HepG2 (cell line): ENCODE data around the gene POMGNT2. TPM values are rescaled to one million over a fixed set of nuclear protein-coding genes. Genes with fewer than 3 reads are reported as not detected.

Experiments used
- ATAC-seq: fragments of 200-7000 bp; cut with Tn5 transposase; 3 replicates; pipeline ENCODE4 v1.9.1; 2020; ENCODE audit warnings: mild to moderate bottlenecking, moderate library complexity
- BruUV-seq: library from RNA; stranded (reverse); fragments of 400-500 nt; replicated peaks from 2 replicates; lab custom pipeline; 2021; lab: Mats Ljungman, UMichigan
- CTCF ChIA-PET: fragments of 300-600 bp; formaldehyde crosslinking; extraction: SDS; loops from one replicate; lab custom pipeline; 2021; ENCODE audit warnings: low total read pairs, inconsistent platforms, low intra/inter-chr PET ratio; lab: Yijun Ruan, JAX
- POLR2A ChIA-PET: fragments of 350-600 bp; sonication (Branson Sonifier 250); formaldehyde crosslinking; loops from one replicate; lab custom pipeline; 2020; ENCODE audit warnings: antibody characterized with exemption, inconsistent platforms; lab: Yijun Ruan, JAX
- DNase-seq: peaks from one replicate; pipeline ENCODE4 v3.0.0-alpha.2; 2015; ENCODE audit warnings: low spot score
- FAIRE-seq: peaks from 3 replicates; lab custom pipeline; 2011; peaks lifted over from hg19 to GRCh38; lab: Jason Lieb, UNC
- H2AFZ ChIP-seq: one replicate; pipeline ENCODE4 v1.6.1; 2011; ENCODE audit warnings: low read length, inconsistent platforms
- H3K27ac ChIP-seq: fragments of 300-600 bp; 3 replicates; pipeline ENCODE4 v1.8.0; 2011; ENCODE audit warnings: mixed run types, mild to moderate bottlenecking, mixed read lengths, low read length, inconsistent platforms; ENCODE audit not compliant: insufficient read depth; ENCODE audit errors: extremely low read length
- H3K27me3 ChIP-seq, 2 experiments: fragments of 200-600 bp in 1 of 2; 2 replicates in 1 of 2; 3 replicates in 1 of 2; pipeline versions ENCODE4 v1.6.0 to v1.8.0; 2011; ENCODE audit warnings: low read length in 2 of 2, mild to moderate bottlenecking in 2 of 2, moderate library complexity in 2 of 2, inconsistent platforms in 1 of 2; ENCODE audit not compliant: insufficient read depth in 2 of 2, control insufficient read depth in 1 of 2
- H3K36me3 ChIP-seq, 2 experiments: fragments of 200-600 bp in 1 of 2; replicated peaks in 1 of 2; 2 replicates in 1 of 2; 3 replicates in 1 of 2; pipeline versions ENCODE4 v1.5.1 to v1.8.0; 2011; ENCODE audit warnings: low read length in 2 of 2, inconsistent platforms in 1 of 2; ENCODE audit not compliant: insufficient read depth in 2 of 2, control insufficient read depth in 1 of 2
- H3K4me1 ChIP-seq: 2 replicates; pipeline ENCODE4 v1.5.1; 2012; ENCODE audit warnings: low read length, inconsistent platforms; ENCODE audit not compliant: insufficient read depth
- H3K4me2 ChIP-seq: 2 replicates; pipeline ENCODE4 v1.6.0; 2011; ENCODE audit warnings: low read depth, low read length, inconsistent platforms
- H3K4me3 ChIP-seq, 3 experiments: fragments of 200-600 bp in 1 of 3; sonication (generic), shearing (Covaris generic) in 1 of 3; replicated peaks in 1 of 3; 2 replicates each; pipeline ENCODE4 v1.5.1; 2011 to 2016; ENCODE audit warnings: low read length in 3 of 3, inconsistent platforms in 2 of 3, low read depth in 2 of 3, mild to moderate bottlenecking in 2 of 3, control low read depth in 1 of 3, mixed read lengths in 1 of 3; ENCODE audit not compliant: insufficient read depth in 1 of 3
- H3K79me2 ChIP-seq: one replicate; pipeline ENCODE4 v1.6.1; 2011; ENCODE audit warnings: low read length, inconsistent platforms; ENCODE audit not compliant: insufficient read depth
- H3K9ac ChIP-seq: 2 replicates; pipeline ENCODE4 v1.6.0; 2011; ENCODE audit warnings: mild to moderate bottlenecking, low read depth, low read length, inconsistent platforms; ENCODE audit not compliant: insufficient read depth
- H3K9me3 ChIP-seq: 2 replicates; pipeline ENCODE4 v1.5.1; 2012; ENCODE audit warnings: mild to moderate bottlenecking, low read length
- H4K20me1 ChIP-seq: 2 replicates; pipeline ENCODE4 v1.6.0; 2011; ENCODE audit warnings: inconsistent platforms, mild to moderate bottlenecking, low read length, moderate library complexity; ENCODE audit not compliant: insufficient read depth
- CC2D1A ChIP-seq: sonication (generic); formaldehyde crosslinking; IDR thresholded peaks from 2 replicates; pipeline ENCODE4 v1.8.1; 2023; ENCODE audit warnings: mild to moderate bottlenecking, missing genetic modification reagents
- GATAD1 ChIP-seq: IDR thresholded peaks from 2 replicates; pipeline ENCODE4 v1.6.1; 2016; ENCODE audit warnings: missing genetic modification reagents, missing compliant biosample characterization
- GFI1 ChIP-seq: sonication (generic); formaldehyde crosslinking; IDR thresholded peaks from 2 replicates; pipeline ENCODE4 v1.5.0; 2020; ENCODE audit warnings: missing genetic modification reagents, mild to moderate bottlenecking, borderline replicate concordance
- HNF4A ChIP-seq: sonication (generic); formaldehyde crosslinking; IDR thresholded peaks from 2 replicates; pipeline ENCODE4 v1.4.0; 2020; ENCODE audit warnings: missing genetic modification reagents
- LCORL ChIP-seq, 2 experiments: fragments of 450-650 bp in 1 of 2; sonication (generic) in 1 of 2; formaldehyde crosslinking in 1 of 2; IDR thresholded peaks; 2 replicates each; pipeline versions ENCODE4 v1.5.0 to v1.6.1; 2017 to 2020; ENCODE audit warnings: antibody characterized with exemption in 1 of 2, missing genetic modification reagents in 1 of 2
- NFIB ChIP-seq: sonication (generic); formaldehyde crosslinking; IDR thresholded peaks from 2 replicates; pipeline ENCODE4 v1.9.0; 2021; ENCODE audit warnings: missing genetic modification reagents, mild to moderate bottlenecking, borderline replicate concordance
- NPAS2 ChIP-seq: sonication (generic); formaldehyde crosslinking; IDR thresholded peaks from 2 replicates; pipeline ENCODE4 v1.8.0; 2022; ENCODE audit warnings: mild to moderate bottlenecking, missing genetic modification reagents, borderline replicate concordance
- SKI ChIP-seq: fragments of 450-650 bp; IDR thresholded peaks from one replicate; pipeline ENCODE4 v1.6.1; 2018; ENCODE audit warnings: mild to moderate bottlenecking; ENCODE audit not compliant: partially characterized antibody
- SSRP1 ChIP-seq: IDR thresholded peaks from 2 replicates; pipeline ENCODE4 v1.6.1; 2016; ENCODE audit warnings: control low read depth
- ZBTB3 ChIP-seq: sonication (generic); formaldehyde crosslinking; IDR thresholded peaks from 2 replicates; pipeline ENCODE4 v1.4.0; 2020; ENCODE audit warnings: low read depth, mild to moderate bottlenecking, moderate library complexity, missing genetic modification reagents, borderline replicate concordance
- ZNF616 ChIP-seq: sonication (generic); formaldehyde crosslinking; IDR thresholded peaks from 2 replicates; pipeline ENCODE4 v1.5.0; 2020; ENCODE audit warnings: low read depth, mild to moderate bottlenecking, missing genetic modification reagents
- ZNF747 ChIP-seq: sonication (generic); formaldehyde crosslinking; IDR thresholded peaks from 2 replicates; pipeline ENCODE4 v1.8.1; 2023; ENCODE audit warnings: missing genetic modification reagents, mild to moderate bottlenecking, borderline replicate concordance
- ZNF878 ChIP-seq: sonication (generic); formaldehyde crosslinking; IDR thresholded peaks from 2 replicates; pipeline ENCODE4 v1.8.1; 2023; ENCODE audit warnings: mild to moderate bottlenecking, missing genetic modification reagents, moderate library complexity
- WGBS: methylation state at CpG from one replicate; pipeline ENCODE4 v1.1.6; 2017; ENCODE audit warnings: low lambda C conversion rate; 5-methylcytosine and 5-hydroxymethylcytosine counted together
- in situ Hi-C: cut with HindIII; loops from 2 replicates; pipeline ENCODE4 v1.10.0; 2017; ENCODE audit warnings: low pct_unique_long_range_greater_than_20kb; ENCODE audit not compliant: extremely low pct_ligation_motif_present
- intact Hi-C: fragments of 100-400 bp; cut with micrococcal nuclease; formaldehyde crosslinking; loops from one replicate; pipeline ENCODE4 v1.10.0; 2022; ENCODE audit not compliant: unreplicated experiment
- polyA plus RNA-seq, 8 experiments: library from polyadenylated mRNA; depleted of rRNA in 3 of 8; stranded (reverse) in 7 of 8; unstranded in 1 of 8; fragments of >200 nt; fragmentation: Illumina TruSeq in 4 of 8; extraction: Trizol in 4 of 8; gene quantifications; 2 replicates each; pipeline versions ENCODE4 v1.2.1 to v1.2.3, GENCODE V29; 2011 to 2016; ENCODE audit warnings: low read depth in 4 of 8, missing spikeins in 1 of 8, mixed read lengths in 1 of 8; ENCODE audit not compliant: insufficient read depth in 1 of 8
- total RNA-seq, 5 experiments: library from RNA; depleted of rRNA; stranded (reverse); fragments of >200 nt; fragmentation: Illumina TruSeq; extraction: Trizol; gene quantifications; 2 replicates each; pipeline ENCODE4 v1.2.3, GENCODE V29; 2016; ENCODE audit warnings: low read depth in 1 of 5
- TF ChIP-seq, protein P1 (sequence below): sonication (generic); formaldehyde crosslinking; IDR thresholded peaks from 2 replicates; pipeline ENCODE4 v1.4.0; 2020; ENCODE audit warnings: missing genetic modification reagents
- TF ChIP-seq, protein P2 (sequence below): sonication (generic); formaldehyde crosslinking; IDR thresholded peaks from 2 replicates; pipeline ENCODE4 v1.5.0; 2020; ENCODE audit warnings: mild to moderate bottlenecking, missing genetic modification reagents, moderate library complexity
- TF ChIP-seq, protein P3 (sequence below): sonication (generic); formaldehyde crosslinking; IDR thresholded peaks from 2 replicates; pipeline ENCODE4 v1.9.0; 2021; ENCODE audit warnings: missing genetic modification reagents, mild to moderate bottlenecking, borderline replicate concordance

POMGNT2 gene
- total and polyA plus RNA-seq, 2 of the 13 experiments (the other 11 are each of a cell fraction or from before 2014, with no cell fraction given), result 10.5 to 12.4 TPM

DNA sequence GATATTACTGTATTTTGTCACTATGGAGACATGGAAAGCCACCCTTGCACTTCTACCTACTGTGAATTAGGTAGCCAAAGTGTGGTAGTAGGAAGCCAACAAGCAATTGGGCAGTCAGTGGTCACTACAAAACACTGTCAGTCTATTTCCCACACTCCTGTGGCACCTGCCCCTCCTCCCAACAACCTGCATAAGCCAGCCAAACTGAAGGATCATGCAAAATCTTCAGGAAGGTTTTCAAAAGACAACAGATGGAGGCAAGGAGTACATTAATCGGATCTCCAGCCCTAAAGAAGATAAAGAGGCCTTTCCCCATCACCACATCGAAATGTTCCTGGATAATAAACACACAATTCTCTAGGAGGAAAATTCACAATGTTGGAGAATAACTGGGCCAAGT lies 11.9 kb downstream of the POMGNT2 start (continued):
- TF ChIP-seq, protein P1, sequence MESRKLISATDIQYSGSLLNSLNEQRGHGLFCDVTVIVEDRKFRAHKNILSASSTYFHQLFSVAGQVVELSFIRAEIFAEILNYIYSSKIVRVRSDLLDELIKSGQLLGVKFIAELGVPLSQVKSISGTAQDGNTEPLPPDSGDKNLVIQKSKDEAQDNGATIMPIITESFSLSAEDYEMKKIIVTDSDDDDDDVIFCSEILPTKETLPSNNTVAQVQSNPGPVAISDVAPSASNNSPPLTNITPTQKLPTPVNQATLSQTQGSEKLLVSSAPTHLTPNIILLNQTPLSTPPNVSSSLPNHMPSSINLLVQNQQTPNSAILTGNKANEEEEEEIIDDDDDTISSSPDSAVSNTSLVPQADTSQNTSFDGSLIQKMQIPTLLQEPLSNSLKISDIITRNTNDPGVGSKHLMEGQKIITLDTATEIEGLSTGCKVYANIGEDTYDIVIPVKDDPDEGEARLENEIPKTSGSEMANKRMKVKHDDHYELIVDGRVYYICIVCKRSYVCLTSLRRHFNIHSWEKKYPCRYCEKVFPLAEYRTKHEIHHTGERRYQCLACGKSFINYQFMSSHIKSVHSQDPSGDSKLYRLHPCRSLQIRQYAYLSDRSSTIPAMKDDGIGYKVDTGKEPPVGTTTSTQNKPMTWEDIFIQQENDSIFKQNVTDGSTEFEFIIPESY (CRISPR knock-in tag), result no peak

DNA sequence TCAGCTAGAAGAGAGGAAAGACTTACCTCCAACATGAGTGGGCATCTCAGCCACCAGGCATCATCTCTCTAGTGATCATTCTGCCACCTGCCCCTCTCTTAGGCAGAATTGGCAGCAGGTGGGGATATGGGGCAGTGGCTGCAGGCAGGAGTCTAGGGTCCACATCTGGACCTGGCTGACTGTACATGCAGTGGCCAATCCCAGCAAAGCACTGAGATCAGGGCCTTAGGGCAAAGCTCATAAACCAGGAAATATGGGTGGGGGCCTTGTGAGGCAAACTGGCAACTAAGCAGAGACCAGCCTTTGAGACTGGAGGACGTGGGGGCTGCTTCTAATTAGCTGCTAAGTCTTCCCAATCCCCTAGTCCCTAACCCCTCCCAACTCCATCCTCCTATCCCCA lies 12.9 kb downstream of the POMGNT2 start:
- intact Hi-C loops, result no loop called here
- no peaks in the 10 kb centered on the region for H3K9me3 ChIP-seq
- no peak for FAIRE-seq
- no peaks in the 10 kb centered on the region for H3K27me3 ChIP-seq
- no peaks in the 10 kb centered on the region for H3K79me2 ChIP-seq
- no peak overlapping the region for H3K9ac ChIP-seq
- ChIA-PET CTCF (no interaction called here), POLR2A (no interaction called here)
- peaks cover 8% of the 10 kb centered on the region for H3K4me1 ChIP-seq
- in situ Hi-C loops, result no loop called here
- no peaks in the 10 kb centered on the region for H3K36me3 ChIP-seq
- H4K20me1 ChIP-seq, result no peaks in the 10 kb centered on the region
- H3K4me2 ChIP-seq, result no peak overlapping the region
- no peak for DNase-seq
- TF ChIP-seq ZNF747 (no peak), GATAD1 (CRISPR knock-in tag) (no peak), GFI1 (CRISPR knock-in tag) (no peak), SSRP1 (no peak), ZNF616 (CRISPR knock-in tag) (no peak), NFIB (CRISPR knock-in tag) (no peak), HNF4A (0 out of 2 replicates have a peak, but pooled peaks have one; percentile 3), NPAS2 (CRISPR knock-in tag) (no peak), SKI (no peak), ZBTB3 (CRISPR knock-in tag) (no peak), CC2D1A (CRISPR knock-in tag) (no peak), ZNF878 (CRISPR knock-in tag) (no peak), LCORL (IDR thresholded peaks at IDR 0.05) (no peak), LCORL (CRISPR knock-in tag; IDR thresholded peaks at IDR 0.05) (no peak)
- TF ChIP-seq, protein P2, sequence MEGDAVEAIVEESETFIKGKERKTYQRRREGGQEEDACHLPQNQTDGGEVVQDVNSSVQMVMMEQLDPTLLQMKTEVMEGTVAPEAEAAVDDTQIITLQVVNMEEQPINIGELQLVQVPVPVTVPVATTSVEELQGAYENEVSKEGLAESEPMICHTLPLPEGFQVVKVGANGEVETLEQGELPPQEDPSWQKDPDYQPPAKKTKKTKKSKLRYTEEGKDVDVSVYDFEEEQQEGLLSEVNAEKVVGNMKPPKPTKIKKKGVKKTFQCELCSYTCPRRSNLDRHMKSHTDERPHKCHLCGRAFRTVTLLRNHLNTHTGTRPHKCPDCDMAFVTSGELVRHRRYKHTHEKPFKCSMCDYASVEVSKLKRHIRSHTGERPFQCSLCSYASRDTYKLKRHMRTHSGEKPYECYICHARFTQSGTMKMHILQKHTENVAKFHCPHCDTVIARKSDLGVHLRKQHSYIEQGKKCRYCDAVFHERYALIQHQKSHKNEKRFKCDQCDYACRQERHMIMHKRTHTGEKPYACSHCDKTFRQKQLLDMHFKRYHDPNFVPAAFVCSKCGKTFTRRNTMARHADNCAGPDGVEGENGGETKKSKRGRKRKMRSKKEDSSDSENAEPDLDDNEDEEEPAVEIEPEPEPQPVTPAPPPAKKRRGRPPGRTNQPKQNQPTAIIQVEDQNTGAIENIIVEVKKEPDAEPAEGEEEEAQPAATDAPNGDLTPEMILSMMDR (CRISPR knock-in tag), result peak; percentile 37
- TF ChIP-seq, protein P3, sequence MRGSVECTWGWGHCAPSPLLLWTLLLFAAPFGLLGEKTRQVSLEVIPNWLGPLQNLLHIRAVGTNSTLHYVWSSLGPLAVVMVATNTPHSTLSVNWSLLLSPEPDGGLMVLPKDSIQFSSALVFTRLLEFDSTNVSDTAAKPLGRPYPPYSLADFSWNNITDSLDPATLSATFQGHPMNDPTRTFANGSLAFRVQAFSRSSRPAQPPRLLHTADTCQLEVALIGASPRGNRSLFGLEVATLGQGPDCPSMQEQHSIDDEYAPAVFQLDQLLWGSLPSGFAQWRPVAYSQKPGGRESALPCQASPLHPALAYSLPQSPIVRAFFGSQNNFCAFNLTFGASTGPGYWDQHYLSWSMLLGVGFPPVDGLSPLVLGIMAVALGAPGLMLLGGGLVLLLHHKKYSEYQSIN (CRISPR knock-in tag), result no peak
- 78% methylated on average over 1 of the region's 1 CpG for WGBS
- BruUV-seq, result no TSS peak
- no peak overlapping the region for H3K27ac ChIP-seq
- no peak overlapping the region for H3K4me3 ChIP-seq
- ATAC-seq, result peak; percentile 81
- H2AFZ ChIP-seq, result no peak overlapping the region
